ENCODE results near the gene SCNN1G.

- TF ChIP-seq CEBPB (IDR thresholded peaks at IDR 0.05) (no peak), EP300 (IDR thresholded peaks at IDR 0.05; ENCODE audit: borderline replicate concordance) (no peak), USF1 (IDR thresholded peaks at IDR 0.05) (no peak), TEAD4 (IDR thresholded peaks at IDR 0.05) (no peak), NFIC (IDR thresholded peaks at IDR 0.05) (no peak), MAX (IDR thresholded peaks at IDR 0.05) (no peak), REST (IDR thresholded peaks at IDR 0.05; ENCODE audit: low read depth) (no peak), ZBTB7A (IDR thresholded peaks at IDR 0.05; ENCODE audit: low read depth) (no peak), CREB1 (IDR thresholded peaks at IDR 0.05; ENCODE audit: low read depth) (no peak), FOXM1 (IDR thresholded peaks at IDR 0.05; ENCODE audit: borderline replicate concordance, low read depth) (no peak), YY1 (IDR thresholded peaks at IDR 0.05; ENCODE audit: low read depth) (no peak), RAD21 (IDR thresholded peaks at IDR 0.05; ENCODE audit: low read depth) (no peak), TAF1 (IDR thresholded peaks at IDR 0.05; ENCODE audit: low read depth) (no peak)
Measured at GRCh38 chr16:23187341-23187740, 4.8 kb downstream of the SCNN1G start.

Measured in Ishikawa (cell line).